Smooth muscle cell (in vitro differentiated cells): ENCODE results near the gene ARSI. TPM values are rescaled to one million over a fixed set of nuclear protein-coding genes. Genes with fewer than 3 reads are reported as not detected.

Source experiments
- DNase-seq: peaks from one replicate; lab custom pipeline; 2025; ENCODE audit not compliant: unreplicated experiment; lab: John Stamatoyannopoulos, UW
- H2AFZ ChIP-seq: fragments of 200-600 bp; sonication (generic); 2 replicates; pipeline ENCODE4 v1.6.0; 2016; ENCODE audit warnings: antibody characterized with exemption, low read depth, mild to moderate bottlenecking
- H3F3A ChIP-seq: fragments of 200-600 bp; sonication (generic); 2 replicates; pipeline ENCODE4 v1.6.0; 2017; ENCODE audit warnings: antibody characterized with exemption, low read depth
- H3K27ac ChIP-seq: fragments of 200-600 bp; sonication (generic); 2 replicates; pipeline ENCODE4 v1.5.1; 2016; ENCODE audit warnings: low read depth, mild to moderate bottlenecking
- H3K27me3 ChIP-seq: fragments of 200-600 bp; sonication (generic); 2 replicates; pipeline ENCODE4 v1.6.1; 2016; ENCODE audit warnings: low read depth, mild to moderate bottlenecking
- H3K36me3 ChIP-seq: fragments of 200-600 bp; sonication (generic); 2 replicates; pipeline ENCODE4 v1.5.1; 2016; ENCODE audit warnings: low read depth
- H3K4me1 ChIP-seq: fragments of 200-600 bp; sonication (generic); 2 replicates; pipeline ENCODE4 v1.5.1; 2016; ENCODE audit warnings: low read depth
- H3K4me2 ChIP-seq: fragments of 200-600 bp; sonication (generic); 2 replicates; pipeline ENCODE4 v1.6.0; 2016; ENCODE audit warnings: mild to moderate bottlenecking
- H3K4me3 ChIP-seq: fragments of 200-600 bp; sonication (generic); 2 replicates; pipeline ENCODE4 v1.5.1; 2016; ENCODE audit warnings: mild to moderate bottlenecking
- H3K79me2 ChIP-seq: fragments of 200-600 bp; sonication (generic); 2 replicates; pipeline ENCODE4 v1.6.0; 2016; ENCODE audit warnings: low read depth, mild to moderate bottlenecking
- H3K9ac ChIP-seq: fragments of 200-600 bp; sonication (generic); 2 replicates; pipeline ENCODE4 v1.6.0; 2016; ENCODE audit warnings: low read depth
- H3K9me3 ChIP-seq: fragments of 200-600 bp; sonication (generic); replicated peaks from 2 replicates; pipeline ENCODE4 v1.5.1; 2016; ENCODE audit warnings: low read depth
- H4K20me1 ChIP-seq: fragments of 200-600 bp; sonication (generic); 2 replicates; pipeline ENCODE4 v1.6.0; 2016; ENCODE audit warnings: low read depth
- CTCF ChIP-seq: fragments of 200-600 bp; sonication (generic); IDR thresholded peaks from 2 replicates; pipeline ENCODE4 v1.5.1; 2017; ENCODE audit warnings: borderline replicate concordance, mild to moderate bottlenecking, antibody characterized with exemption; ENCODE audit not compliant: insufficient read depth, poor library complexity, severe bottlenecking
- WGBS: methylation state at CpG from one replicate; pipeline ENCODE4 v1.1.7; 2016; ENCODE audit warnings: low lambda C conversion rate; 5-methylcytosine and 5-hydroxymethylcytosine counted together
- polyA plus RNA-seq: library from polyadenylated mRNA; unstranded; fragments of >200 nt; fragmentation: Nextera tagmentation; extraction: Ambion mirVana; gene quantifications from 2 replicates; pipeline ENCODE4 v1.2.1, GENCODE V29; 2016
- total RNA-seq: library from RNA; depleted of rRNA; stranded (reverse); fragments of >200 nt; gene quantifications from 2 replicates; pipeline ENCODE4 v1.2.3, GENCODE V29; 2014

The ARSI gene
- total and polyA plus RNA-seq, 2 experiments from 2014 or later = 68.9 to 87.6 TPM

- H4K20me1 ChIP-seq = no peaks in the 10 kb centered on the region
- H3K27ac ChIP-seq = no peak overlapping the region
- H3K9me3 ChIP-seq = no peaks in the 10 kb centered on the region
- no peaks in the 10 kb centered on the region for H3F3A ChIP-seq
- H3K36me3 ChIP-seq = no peaks in the 10 kb centered on the region
- H3K27me3 ChIP-seq = no peaks in the 10 kb centered on the region
- no peak overlapping the region for H3K4me2 ChIP-seq
- no peak for TF ChIP-seq CTCF
- DNase-seq = no peak
- H3K4me3 ChIP-seq = no peak overlapping the region
- H2AFZ ChIP-seq = no peak overlapping the region
- peaks cover 16% of the 10 kb centered on the region for H3K4me1 ChIP-seq
- H3K79me2 ChIP-seq = no peaks in the 10 kb centered on the region
- WGBS = 65% methylated on average over 17 of the region's 17 CpGs
- H3K9ac ChIP-seq = no peak overlapping the region
These were observed 27.5 kb upstream of the ARSI start for GRCh38 chr5:150329881-150330876.

GRCh38 chr5:150329038-150329437 lies 26.3 kb upstream of the ARSI start:
- DNase-seq = no peak
- H2AFZ ChIP-seq = no peak overlapping the region
- 31% methylated on average over 2 of the region's 2 CpGs for WGBS

GRCh38 chr5:150328515-150328914 lies 25.8 kb upstream of the ARSI start:
- H3K27ac ChIP-seq = no peak overlapping the region
- TF ChIP-seq CTCF = no peak
- H3K9me3 ChIP-seq = no peaks in the 10 kb centered on the region
- WGBS = 91% methylated on average over 2 of the region's 2 CpGs
- H3K4me3 ChIP-seq = no peak overlapping the region
- H3K36me3 ChIP-seq = no peaks in the 10 kb centered on the region
- H3K4me1 ChIP-seq = peaks cover 10% of the 10 kb centered on the region
- no peak overlapping the region for H3K4me2 ChIP-seq
- no peak overlapping the region for H2AFZ ChIP-seq
- H4K20me1 ChIP-seq = no peaks in the 10 kb centered on the region
- H3K79me2 ChIP-seq = no peaks in the 10 kb centered on the region
- no peaks in the 10 kb centered on the region for H3F3A ChIP-seq
- H3K27me3 ChIP-seq = no peaks in the 10 kb centered on the region
- no peak overlapping the region for H3K9ac ChIP-seq
- no peak for DNase-seq

More at GRCh38 chr5:150329038-150329437, 26.3 kb upstream of the ARSI start:
- no peak for TF ChIP-seq CTCF
- H3K27me3 ChIP-seq = no peaks in the 10 kb centered on the region
- H3K36me3 ChIP-seq = no peaks in the 10 kb centered on the region
- no peaks in the 10 kb centered on the region for H3K79me2 ChIP-seq
- peaks cover 10% of the 10 kb centered on the region for H3K4me1 ChIP-seq
- H4K20me1 ChIP-seq = no peaks in the 10 kb centered on the region
- H3K27ac ChIP-seq = no peak overlapping the region
- H3K9me3 ChIP-seq = no peaks in the 10 kb centered on the region
- H3K9ac ChIP-seq = no peak overlapping the region
- no peak overlapping the region for H3K4me3 ChIP-seq
- H3F3A ChIP-seq = no peaks in the 10 kb centered on the region
- H3K4me2 ChIP-seq = no peak overlapping the region
